Ascending aorta (tissue), 2 donors: ENCODE results near the gene PEAK1. TPM values are rescaled to one million over a fixed set of nuclear protein-coding genes. Genes with fewer than 3 reads are reported as not detected.

Experiments
- DNase-seq, 2 donors: peaks; one replicate each; pipeline ENCODE4 v3.0.0-alpha.2; 2019; ENCODE audit warnings: low spot score in 2 of 2
- H3K27ac ChIP-seq, 2 donors: fragments of 200-600 bp; sonication (generic); one replicate each; pipeline ENCODE4 v1.5.1; 2016 to 2017; ENCODE audit warnings: mild to moderate bottlenecking in 1 of 2
- H3K27me3 ChIP-seq: fragments of 200-600 bp; sonication (generic); one replicate; pipeline ENCODE4 v1.5.1; 2017
- H3K36me3 ChIP-seq, 2 donors: fragments of 200-600 bp; sonication (generic); one replicate each; pipeline ENCODE4 v1.5.1; 2016
- H3K4me1 ChIP-seq, 2 donors: fragments of 200-600 bp; sonication (generic); one replicate each; pipeline ENCODE4 v1.5.1; 2016 to 2017; ENCODE audit warnings: mild to moderate bottlenecking in 1 of 2
- H3K4me3 ChIP-seq, 2 donors: fragments of 200-600 bp; sonication (generic); one replicate each; pipeline ENCODE4 v1.5.1; 2016 to 2017; ENCODE audit warnings: mild to moderate bottlenecking in 1 of 2
- H3K9me3 ChIP-seq, 2 donors: fragments of 200-600 bp; sonication (generic); one replicate each; pipeline ENCODE4 v1.5.1; 2016
- CTCF ChIP-seq, 3 experiments: fragments of 200-600 bp in 2 of 3; fragments of 450-650 bp in 1 of 3; sonication (generic) in 2 of 3; IDR thresholded peaks; one replicate each; pipeline ENCODE4 v1.5.1; 2016 to 2019; ENCODE audit warnings: antibody characterized with exemption in 3 of 3, mild to moderate bottlenecking in 1 of 3, moderate library complexity in 1 of 3
- intact Hi-C: fragments of 100-400 bp; cut with DNase I; formaldehyde crosslinking; loops from one replicate; pipeline ENCODE4 v1.15.1; 2023
- total RNA-seq: library from RNA; depleted of rRNA; stranded (reverse); fragments of >200 nt; gene quantifications from one replicate; pipeline ENCODE4 v1.1.0, GENCODE V29; 2016

Gene PEAK1
- total RNA-seq, 1 donor from 2014 or later = 53.7 TPM

DNA sequence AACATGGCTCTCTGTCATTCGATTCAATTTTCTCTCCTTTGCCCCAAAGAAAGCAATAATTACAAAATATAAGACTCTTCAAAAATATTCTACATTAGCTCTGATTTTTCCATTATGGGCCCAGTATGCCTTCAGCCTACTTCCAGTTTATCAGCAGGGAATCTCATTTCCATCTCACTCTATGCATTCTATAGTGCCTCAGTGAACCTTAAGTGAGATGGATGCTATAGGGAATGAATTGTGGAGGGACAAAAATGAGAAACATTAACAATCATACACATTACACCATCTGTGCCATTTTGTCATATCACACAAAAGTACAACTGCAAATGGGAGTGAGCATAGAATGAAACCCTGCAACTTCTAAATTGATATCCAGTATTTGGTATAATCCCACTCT lies 298.3 kb downstream of the PEAK1 start:
- no peaks in the 10 kb centered on the region for H3K9me3 ChIP-seq
- H3K27me3 ChIP-seq = no peaks in the 10 kb centered on the region
- TF ChIP-seq CTCF (IDR thresholded peaks at IDR 0.05) = no peak
- no peaks in the 10 kb centered on the region for H3K36me3 ChIP-seq
- no peak overlapping the region for H3K27ac ChIP-seq
- intact Hi-C loops = no loop called here
- H3K4me1 ChIP-seq = peaks cover 0 to 3% of the 10 kb centered on the region in 2 donors
- no peak for DNase-seq
- no peak overlapping the region for H3K4me3 ChIP-seq

- peak in 1 of 2 donors; percentile 11 for DNase-seq
- no peak for TF ChIP-seq CTCF (IDR thresholded peaks at IDR 0.05)
- peaks cover 0 to 3% of the 10 kb centered on the region in 2 donors for H3K4me1 ChIP-seq
- intact Hi-C loops = no loop called here
- no peaks in the 10 kb centered on the region for H3K27me3 ChIP-seq
- no peak overlapping the region for H3K27ac ChIP-seq
- no peaks in the 10 kb centered on the region for H3K9me3 ChIP-seq
- no peaks in the 10 kb centered on the region for H3K36me3 ChIP-seq
- no peak overlapping the region for H3K4me3 ChIP-seq
These were observed 299.3 kb downstream of the PEAK1 start for GRCh38 chr15:77120576-77120975.

- TF ChIP-seq CTCF (IDR thresholded peaks at IDR 0.05) = no peak
- intact Hi-C loops = loop anchor here (1.0 kb wide), 1 partner anchor 378 kb away; no protein-coding TSS in a partner anchor
- no peaks in the 10 kb centered on the region for H3K27me3 ChIP-seq
- H3K9me3 ChIP-seq = no peaks in the 10 kb centered on the region
- no peak overlapping the region for H3K4me3 ChIP-seq
- peaks cover 0 to 3% of the 10 kb centered on the region in 2 donors for H3K4me1 ChIP-seq
- no peak overlapping the region for H3K27ac ChIP-seq
- peaks cover under 1 to 4% of the 10 kb centered on the region in 2 donors for H3K36me3 ChIP-seq
- no peak for DNase-seq
These were observed 300.5 kb downstream of the PEAK1 start for GRCh38 chr15:77119446-77119845.

- H3K4me3 ChIP-seq = no peak overlapping the region
- peak; percentile 55 to 73 (median 71) for TF ChIP-seq CTCF (IDR thresholded peaks at IDR 0.05)
- H3K9me3 ChIP-seq = no peaks in the 10 kb centered on the region
- peaks cover 6 to 8% of the 10 kb centered on the region in 2 donors for H3K36me3 ChIP-seq
- no peaks in the 10 kb centered on the region for H3K27me3 ChIP-seq
- no peak overlapping the region for H3K27ac ChIP-seq
- intact Hi-C loops = loop anchor here (1.0 kb wide), 2 partner anchors 378 to 424 kb away; no protein-coding TSS in a partner anchor
- peaks cover 0 to 3% of the 10 kb centered on the region in 2 donors for H3K4me1 ChIP-seq
- peak in 1 of 2 donors; percentile 67 for DNase-seq
These were observed 301.0 kb downstream of the PEAK1 start for GRCh38 chr15:77118882-77119321.

DNA sequence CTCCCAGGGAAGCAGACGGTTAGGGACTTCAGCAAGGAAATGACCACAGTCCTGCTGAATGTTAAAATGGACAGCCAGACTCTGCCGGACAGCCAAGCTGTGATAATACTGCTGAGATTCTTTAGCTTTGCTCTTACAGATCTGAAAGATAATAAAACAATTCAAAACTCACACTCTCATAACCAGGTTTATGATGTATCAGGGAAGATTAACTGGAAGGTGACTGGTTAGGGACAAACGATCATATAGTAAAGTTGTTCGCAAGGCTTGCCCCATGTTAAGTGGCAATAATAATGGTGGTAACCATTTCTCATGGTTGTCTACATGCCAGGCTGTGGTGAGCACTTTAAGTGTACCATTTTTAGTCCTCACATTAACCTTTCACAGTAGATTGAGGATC lies 304.7 kb downstream of the PEAK1 start:
- Histone ChIP-seq H3K9me3 (no peaks in the 10 kb centered on the region), H3K36me3 (peaks cover 9 to 15% of the 10 kb centered on the region in 2 donors), H3K4me1 (peaks cover 0 to 3% of the 10 kb centered on the region in 2 donors), H3K27ac (no peak overlapping the region), H3K4me3 (no peak overlapping the region), H3K27me3 (no peaks in the 10 kb centered on the region)
- TF ChIP-seq CTCF (IDR thresholded peaks at IDR 0.05) = no peak
- intact Hi-C loops = no loop called here
- DNase-seq = no peak
